ENCODE measurements around the gene PYROXD2.

The PYROXD2 gene

DNA sequence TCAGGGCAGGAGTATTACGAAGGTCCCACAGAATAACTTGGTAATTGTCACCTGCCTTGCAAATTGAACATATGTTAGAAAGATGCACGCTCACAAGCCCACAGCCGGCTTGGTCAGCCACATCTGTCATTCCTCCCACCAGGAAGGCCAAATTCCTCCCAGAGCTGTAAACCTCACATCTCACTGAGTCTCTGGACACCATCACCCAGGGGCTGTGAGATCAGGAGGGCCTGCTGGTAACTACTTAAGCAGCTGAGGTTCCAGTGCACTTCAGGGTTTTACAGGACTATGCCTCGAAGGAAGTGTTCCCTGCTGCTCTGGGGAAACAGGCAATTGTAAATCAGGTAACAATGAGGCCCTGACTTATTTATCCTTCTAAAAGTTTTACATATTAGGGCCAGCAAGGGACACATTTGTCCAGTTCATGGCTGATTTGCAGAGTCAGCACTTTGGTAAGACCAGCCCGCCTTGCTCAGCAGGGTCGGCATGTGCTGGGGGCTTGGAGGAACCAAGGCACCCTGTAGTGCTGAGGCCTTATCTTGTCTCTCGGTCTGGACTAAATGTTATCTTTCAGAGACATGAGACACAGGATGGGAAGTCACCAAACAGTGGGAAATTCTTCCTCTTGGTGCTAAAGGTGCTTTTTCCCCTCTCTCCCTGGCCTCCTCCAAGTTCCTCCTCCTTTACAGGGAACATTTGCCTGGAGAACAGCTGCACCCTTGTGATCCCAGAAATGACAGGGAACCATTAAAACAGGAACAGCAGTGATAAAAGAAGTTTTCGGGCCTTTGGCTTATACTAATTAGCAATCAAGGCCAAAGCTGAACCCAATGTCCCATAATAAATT lies 34.3 kb downstream of the PYROXD2 start:
- Histone ChIP-seq H3K4me2 (ENCODE audit: low read length) (no peak overlapping the region), H3K27ac (ENCODE audit: low read depth, low read length) (no peak overlapping the region)

DNA sequence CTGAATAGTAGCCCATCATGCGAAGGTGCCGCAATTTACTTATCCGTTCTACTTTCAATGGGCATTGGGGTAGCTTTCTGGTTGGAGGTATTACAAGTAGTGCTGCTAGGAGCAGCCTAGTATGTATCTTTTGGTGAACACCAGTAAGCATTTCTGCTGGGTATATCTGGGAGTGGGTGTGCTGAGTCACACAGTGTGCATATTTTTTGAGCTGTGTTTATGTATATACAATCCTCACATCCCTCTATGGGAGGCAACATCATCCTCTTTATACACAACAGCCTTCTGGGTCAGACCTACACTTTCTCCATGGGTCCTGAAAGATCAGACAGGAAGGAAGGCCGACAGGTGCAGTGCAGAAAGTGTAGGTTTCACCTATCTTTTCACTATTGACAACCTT lies 36.3 kb downstream of the PYROXD2 start:
- TF ChIP-seq, protein P1, sequence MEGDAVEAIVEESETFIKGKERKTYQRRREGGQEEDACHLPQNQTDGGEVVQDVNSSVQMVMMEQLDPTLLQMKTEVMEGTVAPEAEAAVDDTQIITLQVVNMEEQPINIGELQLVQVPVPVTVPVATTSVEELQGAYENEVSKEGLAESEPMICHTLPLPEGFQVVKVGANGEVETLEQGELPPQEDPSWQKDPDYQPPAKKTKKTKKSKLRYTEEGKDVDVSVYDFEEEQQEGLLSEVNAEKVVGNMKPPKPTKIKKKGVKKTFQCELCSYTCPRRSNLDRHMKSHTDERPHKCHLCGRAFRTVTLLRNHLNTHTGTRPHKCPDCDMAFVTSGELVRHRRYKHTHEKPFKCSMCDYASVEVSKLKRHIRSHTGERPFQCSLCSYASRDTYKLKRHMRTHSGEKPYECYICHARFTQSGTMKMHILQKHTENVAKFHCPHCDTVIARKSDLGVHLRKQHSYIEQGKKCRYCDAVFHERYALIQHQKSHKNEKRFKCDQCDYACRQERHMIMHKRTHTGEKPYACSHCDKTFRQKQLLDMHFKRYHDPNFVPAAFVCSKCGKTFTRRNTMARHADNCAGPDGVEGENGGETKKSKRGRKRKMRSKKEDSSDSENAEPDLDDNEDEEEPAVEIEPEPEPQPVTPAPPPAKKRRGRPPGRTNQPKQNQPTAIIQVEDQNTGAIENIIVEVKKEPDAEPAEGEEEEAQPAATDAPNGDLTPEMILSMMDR (IDR thresholded peaks at IDR 0.05; ENCODE audit: low read depth, low read length, poor library complexity, severe bottlenecking): no peak
- no peak for TF ChIP-seq EZH2phosphoT487 (IDR thresholded peaks at IDR 0.05; ENCODE audit: borderline replicate concordance, low read length)
- no peaks in the 10 kb centered on the region for H4K20me1 ChIP-seq (ENCODE audit: control insufficient read depth, insufficient read depth, low read depth, low read length)
- no peaks in the 10 kb centered on the region for H3K9me3 ChIP-seq (ENCODE audit: control insufficient read depth, insufficient read depth, low read length)
- no peaks in the 10 kb centered on the region for H3K36me3 ChIP-seq (ENCODE audit: control insufficient read depth, low read length)
- no peaks in the 10 kb centered on the region for H3K4me1 ChIP-seq (ENCODE audit: control insufficient read depth, low read length)
- H3K4me2 ChIP-seq (ENCODE audit: low read length): no peak overlapping the region
- no peak overlapping the region for H3K27ac ChIP-seq (ENCODE audit: low read depth, low read length)
- H3K27me3 ChIP-seq (ENCODE audit: control insufficient read depth, low read length): peaks cover 24% of the 10 kb centered on the region
- H3F3A ChIP-seq (ENCODE audit: control insufficient read depth, insufficient read depth): no peaks in the 10 kb centered on the region
- H3K4me3 ChIP-seq (ENCODE audit: low read length): no peak overlapping the region
- H3K79me2 ChIP-seq (ENCODE audit: control insufficient read depth, low read length): no peaks in the 10 kb centered on the region
- H3K9me2 ChIP-seq (replicated peaks; ENCODE audit: control insufficient read depth, low read length): no peaks in the 10 kb centered on the region

More for the DNA sequence above, 34.3 kb downstream of the PYROXD2 start:
- TF ChIP-seq, protein P1 (IDR thresholded peaks at IDR 0.05; ENCODE audit: low read depth, low read length, poor library complexity, severe bottlenecking): no peak
- TF ChIP-seq EZH2phosphoT487 (IDR thresholded peaks at IDR 0.05; ENCODE audit: borderline replicate concordance, low read length): no peak
- Histone ChIP-seq H3K9me2 (replicated peaks; ENCODE audit: control insufficient read depth, low read length) (no peaks in the 10 kb centered on the region), H3K27me3 (ENCODE audit: control insufficient read depth, low read length) (peaks cover 9% of the 10 kb centered on the region), H3K79me2 (ENCODE audit: control insufficient read depth, low read length) (no peaks in the 10 kb centered on the region), H4K20me1 (ENCODE audit: control insufficient read depth, insufficient read depth, low read depth, low read length) (no peaks in the 10 kb centered on the region), H3K4me3 (ENCODE audit: low read length) (no peak overlapping the region), H3K4me1 (ENCODE audit: control insufficient read depth, low read length) (no peaks in the 10 kb centered on the region), H3K9me3 (ENCODE audit: control insufficient read depth, insufficient read depth, low read length) (no peaks in the 10 kb centered on the region), H3K36me3 (ENCODE audit: control insufficient read depth, low read length) (no peaks in the 10 kb centered on the region), H3F3A (ENCODE audit: control insufficient read depth, insufficient read depth) (no peaks in the 10 kb centered on the region)

DNA sequence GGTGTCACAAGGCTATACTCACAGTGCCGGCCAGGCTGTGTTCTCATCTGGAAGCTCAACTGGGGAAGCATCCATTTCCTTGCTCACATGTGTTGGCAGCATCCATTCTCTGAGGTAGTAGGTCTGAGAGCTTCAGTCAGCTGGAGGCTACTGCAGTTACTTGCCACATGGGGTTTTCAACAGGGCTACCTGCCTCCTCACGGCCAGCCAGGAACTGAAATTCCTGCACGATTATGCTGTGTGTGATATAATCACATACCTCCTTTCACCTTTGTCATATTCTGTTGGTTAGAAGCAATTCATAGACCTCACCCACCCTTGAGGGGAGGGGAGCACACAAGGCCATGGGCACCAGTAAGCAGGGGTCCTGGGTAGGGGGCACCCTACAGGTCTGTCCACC lies 37.4 kb downstream of the PYROXD2 start:
- Histone ChIP-seq H4K20me1 (ENCODE audit: control insufficient read depth, insufficient read depth, low read depth, low read length) (no peaks in the 10 kb centered on the region), H3K4me2 (ENCODE audit: low read length) (no peak overlapping the region), H3K4me1 (ENCODE audit: control insufficient read depth, low read length) (no peaks in the 10 kb centered on the region), H3K9me2 (replicated peaks; ENCODE audit: control insufficient read depth, low read length) (no peaks in the 10 kb centered on the region), H3K27me3 (ENCODE audit: control insufficient read depth, low read length) (peaks cover 27% of the 10 kb centered on the region), H3K4me3 (ENCODE audit: low read length) (no peak overlapping the region), H3K27ac (ENCODE audit: low read depth, low read length) (no peak overlapping the region), H3K9me3 (ENCODE audit: control insufficient read depth, insufficient read depth, low read length) (no peaks in the 10 kb centered on the region), H3F3A (ENCODE audit: control insufficient read depth, insufficient read depth) (no peaks in the 10 kb centered on the region), H3K79me2 (ENCODE audit: control insufficient read depth, low read length) (no peaks in the 10 kb centered on the region), H3K36me3 (ENCODE audit: control insufficient read depth, low read length) (no peaks in the 10 kb centered on the region)
- TF ChIP-seq EZH2phosphoT487 (IDR thresholded peaks at IDR 0.05; ENCODE audit: borderline replicate concordance, low read length): no peak
- TF ChIP-seq, protein P1 (IDR thresholded peaks at IDR 0.05; ENCODE audit: low read depth, low read length, poor library complexity, severe bottlenecking): no peak
